GM10266 (cell line): ENCODE measurements around the gene PNP.

ENCODE experiments used
- DNase-seq: peaks from one replicate; pipeline ENCODE4 v3.0.0; 2012; ENCODE audit errors: extremely low spot score
- CTCF ChIP-seq: IDR thresholded peaks from 2 replicates; pipeline ENCODE4 v1.5.1; 2012; ENCODE audit warnings: mild to moderate bottlenecking, low read depth; ENCODE audit not compliant: control insufficient read depth, insufficient read depth; ENCODE audit errors: missing control alignments

Gene PNP

DNA sequence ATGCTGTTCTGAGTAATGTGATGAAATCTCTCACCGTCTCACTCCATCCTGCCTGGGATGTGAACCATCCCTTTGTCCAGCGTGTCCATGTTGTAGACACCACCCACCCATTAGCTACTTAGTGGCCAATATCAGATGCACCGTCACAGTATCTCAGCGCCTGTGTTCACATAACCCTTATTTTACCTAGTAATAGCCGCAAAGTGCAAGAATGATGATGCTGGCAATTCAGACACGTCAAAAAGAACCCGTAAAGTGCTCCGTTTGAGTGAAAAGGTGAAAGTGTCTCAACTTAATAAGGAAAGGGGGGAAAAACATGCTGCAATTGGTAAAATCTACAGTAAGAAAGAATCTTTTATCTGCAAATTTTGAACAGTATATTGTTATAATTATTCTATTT lies 39.2 kb downstream of the PNP start:
- DNase-seq, result no peak
- TF ChIP-seq CTCF, result no peak

DNA sequence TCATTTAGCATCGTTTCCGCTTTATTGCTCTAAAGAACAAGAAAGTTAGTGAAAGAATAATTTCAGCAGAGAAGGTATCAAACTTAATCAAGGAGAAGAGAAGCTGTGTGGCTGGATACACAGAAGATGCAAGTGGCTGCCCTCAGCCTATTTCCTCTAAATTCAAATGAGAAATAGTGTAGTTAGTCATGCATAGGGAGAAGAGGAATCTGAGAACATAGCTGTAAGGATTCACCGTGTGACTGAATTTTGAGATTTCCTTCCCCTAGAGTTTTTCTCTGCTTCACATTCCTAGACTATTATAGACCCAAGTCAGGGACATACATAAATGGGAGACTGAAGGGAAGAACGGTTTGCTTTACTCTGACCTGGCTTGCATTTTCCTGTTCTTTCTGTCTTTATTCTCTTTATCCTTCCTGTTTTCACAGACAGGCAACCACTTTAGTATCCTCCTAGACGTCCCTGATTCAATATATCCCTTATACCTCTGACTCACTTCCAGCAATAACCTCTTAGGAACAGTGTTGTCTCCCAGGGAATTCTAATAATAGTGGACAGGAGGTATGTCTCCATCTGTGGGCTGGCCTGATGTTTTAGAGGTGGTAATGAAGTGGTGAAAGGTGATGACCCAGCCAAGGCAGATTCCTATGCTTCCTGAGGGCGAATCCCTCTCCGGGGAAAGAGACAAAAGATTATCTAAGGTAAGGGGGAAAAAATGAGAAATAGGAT lies 43.1 kb downstream of the PNP start:
- no peak for DNase-seq
- TF ChIP-seq CTCF, result no peak

DNA sequence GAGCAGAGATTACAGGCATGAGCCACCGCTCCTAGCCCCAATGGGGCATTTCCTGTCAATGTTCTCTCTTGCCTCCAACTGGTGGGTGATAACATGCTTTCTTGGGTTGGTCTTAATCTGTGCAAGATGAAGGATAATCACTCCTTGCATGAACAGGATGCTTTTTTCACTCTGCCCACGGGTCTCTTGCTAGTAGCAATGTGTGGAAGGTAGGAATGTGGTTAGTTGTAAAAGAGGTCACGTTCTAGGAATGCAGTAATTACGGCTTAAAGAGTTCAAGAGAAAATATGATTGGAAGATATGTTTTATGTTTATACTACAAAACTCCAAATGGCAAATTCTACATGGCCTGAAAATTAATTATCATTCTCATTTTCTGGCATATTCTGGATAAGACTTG lies 46.6 kb downstream of the PNP start:
- TF ChIP-seq CTCF, result no peak
- no peak for DNase-seq

DNA sequence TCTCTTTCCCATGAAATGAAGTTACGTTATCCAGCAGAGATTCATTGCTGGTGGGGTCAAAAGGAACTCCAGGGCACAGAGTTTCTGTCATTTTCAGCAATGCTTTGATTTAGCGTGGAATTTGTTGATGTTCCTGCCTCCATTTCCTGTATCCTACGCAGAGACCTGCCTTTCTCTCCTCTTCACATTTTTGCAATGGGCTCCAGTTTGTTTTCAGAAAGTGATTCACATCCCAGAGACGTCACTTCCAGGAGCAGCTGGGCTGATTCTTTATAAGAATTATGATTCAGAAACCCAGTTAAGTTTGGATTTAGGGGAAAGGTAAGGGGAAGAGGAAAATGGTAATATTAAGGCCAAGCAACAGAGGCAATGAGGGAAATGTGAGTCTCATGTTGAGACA lies 47.7 kb downstream of the PNP start:
- no peak for TF ChIP-seq CTCF

DNA sequence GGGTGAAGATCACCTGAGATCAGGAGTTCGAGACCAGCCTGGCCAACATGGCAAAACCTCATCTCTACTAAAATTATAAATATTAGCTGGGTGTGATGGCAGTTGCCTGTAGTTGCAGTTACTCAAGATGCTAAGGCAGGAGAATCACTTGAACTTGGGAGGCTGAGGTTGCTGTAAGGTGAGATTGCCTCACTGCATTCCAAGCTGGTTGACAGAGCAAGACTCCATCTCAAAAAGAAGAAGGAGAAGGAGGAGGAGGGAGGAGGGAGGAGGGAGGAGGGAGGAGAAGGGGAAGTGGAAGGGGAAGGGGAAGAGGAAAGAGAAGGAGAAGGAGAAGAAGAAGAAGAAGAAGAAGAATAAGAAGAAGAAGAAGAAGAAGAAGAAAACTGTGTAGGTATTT lies 53.1 kb downstream of the PNP start:
- no peak for TF ChIP-seq CTCF
- no peak for DNase-seq

More for the DNA sequence above, 47.7 kb downstream of the PNP start:
- no peak for DNase-seq

DNA sequence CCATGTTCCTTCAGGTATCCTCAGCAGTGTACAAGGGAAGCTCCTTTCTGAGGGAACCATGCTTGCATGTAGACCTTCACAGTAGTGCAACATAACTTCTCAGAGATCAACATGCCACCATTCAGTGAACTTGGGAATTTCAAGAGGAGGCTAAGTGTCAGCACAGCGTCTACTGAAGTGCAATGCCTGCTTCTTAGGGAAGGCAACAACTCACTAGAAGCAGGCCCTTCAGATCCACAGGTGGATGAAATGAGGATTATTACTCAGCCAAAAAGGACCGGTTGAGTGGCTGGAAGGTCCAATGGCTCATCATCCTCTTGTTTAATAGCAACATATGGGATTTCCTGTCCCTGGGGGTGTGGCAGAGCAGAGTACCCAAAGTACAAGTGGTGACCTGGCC lies 54.8 kb downstream of the PNP start:
- no peak for DNase-seq
- no peak for TF ChIP-seq CTCF
